IPS-20b (cell line): Measurements from ENCODE around the gene MSRB1.

Experiments
- H3K27ac ChIP-seq: one replicate; pipeline ENCODE4 v1.5.1; 2013; ENCODE audit warnings: low read length
- H3K27me3 ChIP-seq: 2 replicates; pipeline ENCODE4 v1.6.1; 2013; ENCODE audit warnings: mild to moderate bottlenecking, low read length, inconsistent platforms; ENCODE audit not compliant: insufficient read depth
- H3K36me3 ChIP-seq: 2 replicates; pipeline ENCODE4 v1.6.1; 2013; ENCODE audit warnings: low read depth, mild to moderate bottlenecking, inconsistent platforms, low read length, moderate library complexity; ENCODE audit not compliant: insufficient read depth
- H3K4me1 ChIP-seq: 2 replicates; pipeline ENCODE4 v1.6.1; 2013; ENCODE audit warnings: mild to moderate bottlenecking, control low read depth, inconsistent platforms, low read length, moderate library complexity; ENCODE audit not compliant: insufficient read depth
- H3K4me3 ChIP-seq: 2 replicates; pipeline ENCODE4 v1.5.1; 2013; ENCODE audit warnings: mild to moderate bottlenecking, low read length, inconsistent platforms
- H3K9ac ChIP-seq: 2 replicates; pipeline ENCODE4 v1.6.1; 2013; ENCODE audit warnings: low read depth, mild to moderate bottlenecking, inconsistent platforms, low read length, moderate library complexity
- H3K9me3 ChIP-seq: 2 replicates; pipeline ENCODE4 v1.6.1; 2013; ENCODE audit warnings: mild to moderate bottlenecking, low read depth, low read length, inconsistent platforms; ENCODE audit not compliant: insufficient read depth

The MSRB1 gene

GRCh38 chr16:1942810-1943726, at the start of gene MSRB1:
Gene MSRB1 (minus strand): TSS chr16:1943199. CDS start chr16:1943156, 43 bp downstream.
- Histone ChIP-seq H3K36me3 (peaks cover 17% of the 10 kb centered on the region; the same call in 1 of the 2 replicates), H3K4me1 (no peaks in the 10 kb centered on the region), H3K4me3 (peak within 1 kb of the TSS; percentile 87), H3K9ac (peak within 1 kb of the TSS; percentile 83), H3K9me3 (no peaks in the 10 kb centered on the region), H3K27me3 (no peaks in the 10 kb centered on the region; the same call in 1 of the 2 replicates), H3K27ac (no peak within 1 kb of the TSS)

DNA sequence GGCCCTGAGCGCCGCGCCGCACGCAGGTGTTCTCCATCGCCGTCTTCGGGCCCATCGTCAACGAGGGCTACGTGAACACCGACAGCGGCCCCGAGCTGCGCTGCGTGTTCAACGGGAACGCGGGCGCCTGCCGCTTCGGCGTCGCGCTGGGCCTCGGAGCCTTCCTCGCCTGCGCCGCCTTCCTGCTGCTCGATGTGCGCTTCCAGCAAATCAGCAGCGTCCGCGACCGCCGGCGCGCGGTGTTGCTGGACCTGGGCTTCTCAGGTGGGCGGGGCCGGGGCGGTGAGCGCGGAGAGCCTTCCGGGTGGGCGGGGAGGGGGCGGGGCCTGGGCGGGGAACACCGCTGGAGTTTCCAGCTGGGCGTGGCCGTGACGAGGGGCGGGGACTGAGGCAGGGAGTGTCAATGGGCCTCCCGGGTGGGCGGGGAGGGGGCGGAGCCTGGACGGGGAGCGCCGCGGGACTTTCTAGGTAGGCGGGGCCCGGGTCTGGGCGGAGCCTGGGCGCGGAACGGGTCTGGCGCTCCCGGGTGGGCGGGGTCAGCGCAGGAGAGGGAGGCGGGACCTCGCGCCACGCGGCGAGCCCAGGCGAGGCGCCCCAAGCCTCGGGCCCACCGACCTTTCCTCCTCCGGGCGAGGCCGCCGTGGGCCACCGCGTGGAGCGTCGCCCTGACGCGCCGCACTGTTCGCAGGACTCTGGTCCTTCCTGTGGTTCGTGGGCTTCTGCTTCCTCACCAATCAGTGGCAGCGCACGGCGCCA, 49.1 kb upstream of the MSRB1 start:
- H3K4me3 ChIP-seq = peak overlapping the region; percentile 80; the same call in 1 of the 2 replicates
- peaks cover 17% of the 10 kb centered on the region; the same call in 1 of the 2 replicates for H3K4me1 ChIP-seq
- H3K9me3 ChIP-seq = no peaks in the 10 kb centered on the region
- peak overlapping the region; percentile 59; the same call in 1 of the 2 replicates for H3K9ac ChIP-seq
- no peak overlapping the region for H3K27ac ChIP-seq
- peaks cover 44% of the 10 kb centered on the region for H3K27me3 ChIP-seq
- peaks cover 6% of the 10 kb centered on the region for H3K36me3 ChIP-seq

GRCh38 chr16:1991588-1991947, 48.6 kb upstream of the MSRB1 start:
- peak overlapping the region; percentile 80; the same call in 1 of the 2 replicates for H3K4me3 ChIP-seq
- peaks cover 5% of the 10 kb centered on the region for H3K36me3 ChIP-seq
- H3K27me3 ChIP-seq = peaks cover 44% of the 10 kb centered on the region
- peaks cover 17% of the 10 kb centered on the region; the same call in 1 of the 2 replicates for H3K4me1 ChIP-seq
- H3K27ac ChIP-seq = no peak overlapping the region
- no peak overlapping the region for H3K9ac ChIP-seq
- no peaks in the 10 kb centered on the region for H3K9me3 ChIP-seq

GRCh38 chr16:1991135-1991551, 48.1 kb upstream of the MSRB1 start:
- Histone ChIP-seq H3K9me3 (no peaks in the 10 kb centered on the region), H3K36me3 (peaks cover 10% of the 10 kb centered on the region), H3K27ac (no peak overlapping the region), H3K27me3 (peaks cover 44% of the 10 kb centered on the region), H3K4me3 (peak overlapping the region; percentile 80), H3K9ac (peak overlapping the region; percentile 68; the same call in 1 of the 2 replicates), H3K4me1 (peaks cover 17% of the 10 kb centered on the region; the same call in 1 of the 2 replicates)

DNA sequence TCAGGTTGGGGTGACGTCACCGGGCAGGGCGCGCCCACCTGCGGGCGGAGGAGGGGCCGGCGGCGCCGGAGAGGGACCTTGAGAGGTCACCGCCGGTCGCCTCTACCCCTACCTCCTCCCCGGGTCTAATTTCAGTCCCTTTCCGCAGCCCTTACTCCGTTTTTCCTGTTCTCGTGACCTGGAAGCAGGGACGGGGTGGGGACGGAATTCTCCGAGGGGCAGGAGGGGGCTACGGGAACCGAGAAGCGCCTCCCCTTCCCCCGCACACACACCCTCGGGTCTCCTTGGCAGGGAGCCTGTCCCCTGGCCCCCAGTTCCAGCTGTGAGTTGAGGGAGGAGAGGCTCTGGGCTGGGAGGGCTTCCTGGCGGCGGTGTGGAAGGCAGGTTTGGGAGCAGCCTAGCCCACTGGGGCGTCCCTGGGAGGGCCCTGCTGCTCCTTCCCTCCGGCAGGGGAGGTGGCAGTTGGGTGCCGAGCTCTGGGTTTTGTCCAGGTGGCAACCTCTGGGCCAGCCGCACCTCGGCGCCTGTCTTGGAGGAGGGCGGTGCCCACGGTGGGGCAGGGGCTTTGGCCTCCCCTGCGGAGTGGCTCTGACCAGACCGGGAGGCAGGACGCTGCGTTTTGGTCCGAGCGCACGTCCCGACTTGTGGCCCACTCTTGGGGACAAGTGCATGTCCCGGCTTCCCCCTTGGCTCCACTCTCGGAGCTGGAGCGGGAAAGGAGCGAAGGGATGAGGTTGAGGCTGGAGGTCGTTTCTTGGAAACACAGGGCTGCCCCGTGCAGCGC, 47.5 kb upstream of the MSRB1 start:
- peaks cover 17% of the 10 kb centered on the region; the same call in 1 of the 2 replicates for H3K4me1 ChIP-seq
- no peak overlapping the region for H3K27ac ChIP-seq
- peaks cover 44% of the 10 kb centered on the region for H3K27me3 ChIP-seq
- peak overlapping the region; percentile 80 for H3K4me3 ChIP-seq
- peak overlapping the region; percentile 68; the same call in 1 of the 2 replicates for H3K9ac ChIP-seq
- H3K36me3 ChIP-seq = peaks cover 16% of the 10 kb centered on the region
- H3K9me3 ChIP-seq = no peaks in the 10 kb centered on the region

GRCh38 chr16:1990101-1990350, 47.0 kb upstream of the MSRB1 start:
- H3K4me1 ChIP-seq = peaks cover 18% of the 10 kb centered on the region; the same call in 1 of the 2 replicates
- peaks cover 21% of the 10 kb centered on the region for H3K36me3 ChIP-seq
- peak overlapping the region; percentile 80; the same call in 1 of the 2 replicates for H3K4me3 ChIP-seq
- H3K9ac ChIP-seq = no peak overlapping the region
- H3K27ac ChIP-seq = no peak overlapping the region
- peaks cover 44% of the 10 kb centered on the region for H3K27me3 ChIP-seq
- no peaks in the 10 kb centered on the region for H3K9me3 ChIP-seq

DNA sequence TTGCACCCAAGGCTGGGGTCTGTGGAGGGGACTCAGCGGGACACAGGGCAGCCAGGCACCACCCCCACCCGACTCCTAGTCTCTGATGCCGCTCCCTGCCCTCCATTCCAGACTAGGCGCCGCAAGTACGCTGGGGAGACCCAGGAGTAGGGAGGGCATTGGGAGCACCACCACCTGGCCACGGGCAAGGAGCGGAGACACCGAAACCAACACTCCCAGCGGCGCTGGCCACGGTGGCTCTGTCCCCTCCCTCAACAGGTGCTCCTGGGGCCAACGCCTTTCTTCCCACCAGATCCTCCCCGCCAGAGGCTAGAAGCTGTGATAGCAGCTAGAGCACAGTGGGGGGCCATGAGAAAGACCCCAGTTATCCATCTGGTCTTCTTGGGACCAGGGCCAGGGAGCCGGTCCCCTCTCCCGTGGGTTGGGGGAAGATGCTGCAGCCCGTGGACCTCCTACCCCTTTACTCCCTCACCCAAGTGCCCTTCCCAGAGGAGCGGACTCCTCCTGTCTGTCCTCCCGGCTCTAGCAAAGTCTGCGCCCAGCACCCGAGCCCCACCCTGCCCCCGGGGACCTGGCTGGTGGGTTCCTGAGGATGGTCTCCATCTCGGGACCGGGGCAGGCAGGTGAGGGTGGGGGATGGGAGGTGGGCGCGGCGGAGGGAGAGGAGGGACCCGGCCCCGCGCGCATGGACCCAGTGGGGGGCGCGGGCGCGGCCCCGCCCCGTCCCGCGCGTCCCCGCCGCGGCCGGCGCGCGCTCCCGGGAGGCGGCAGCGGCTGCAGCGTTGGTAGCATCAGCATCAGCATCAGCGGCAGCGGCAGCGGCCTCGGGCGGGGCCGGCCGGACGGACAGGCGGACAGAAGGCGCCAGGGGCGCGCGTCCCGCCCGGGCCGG, 46.5 kb upstream of the MSRB1 start, which contains the start of gene SYNGR3:
TSS of gene SYNGR3 (plus strand) at position 762 of the 892 bp plus-strand sequence. CDS start 133 bp downstream, outside the sequence.
- Histone ChIP-seq H3K36me3 (peaks cover 22% of the 10 kb centered on the region), H3K9me3 (no peaks in the 10 kb centered on the region), H3K9ac (peak within 1 kb of the TSS; percentile 68; the same call in 1 of the 2 replicates), H3K27me3 (peaks cover 44% of the 10 kb centered on the region), H3K4me1 (peaks cover 21% of the 10 kb centered on the region; the same call in 1 of the 2 replicates), H3K4me3 (peak within 1 kb of the TSS; percentile 80), H3K27ac (no peak within 1 kb of the TSS)

GRCh38 chr16:1987198-1987597, 44.2 kb upstream of the MSRB1 start:
- H3K9ac ChIP-seq = no peak overlapping the region
- no peaks in the 10 kb centered on the region for H3K9me3 ChIP-seq
- H3K27me3 ChIP-seq = peaks cover 49% of the 10 kb centered on the region
- no peak overlapping the region for H3K4me3 ChIP-seq
- H3K4me1 ChIP-seq = peaks cover 21% of the 10 kb centered on the region; the same call in 1 of the 2 replicates
- no peak overlapping the region for H3K27ac ChIP-seq
- peaks cover 22% of the 10 kb centered on the region for H3K36me3 ChIP-seq

DNA sequence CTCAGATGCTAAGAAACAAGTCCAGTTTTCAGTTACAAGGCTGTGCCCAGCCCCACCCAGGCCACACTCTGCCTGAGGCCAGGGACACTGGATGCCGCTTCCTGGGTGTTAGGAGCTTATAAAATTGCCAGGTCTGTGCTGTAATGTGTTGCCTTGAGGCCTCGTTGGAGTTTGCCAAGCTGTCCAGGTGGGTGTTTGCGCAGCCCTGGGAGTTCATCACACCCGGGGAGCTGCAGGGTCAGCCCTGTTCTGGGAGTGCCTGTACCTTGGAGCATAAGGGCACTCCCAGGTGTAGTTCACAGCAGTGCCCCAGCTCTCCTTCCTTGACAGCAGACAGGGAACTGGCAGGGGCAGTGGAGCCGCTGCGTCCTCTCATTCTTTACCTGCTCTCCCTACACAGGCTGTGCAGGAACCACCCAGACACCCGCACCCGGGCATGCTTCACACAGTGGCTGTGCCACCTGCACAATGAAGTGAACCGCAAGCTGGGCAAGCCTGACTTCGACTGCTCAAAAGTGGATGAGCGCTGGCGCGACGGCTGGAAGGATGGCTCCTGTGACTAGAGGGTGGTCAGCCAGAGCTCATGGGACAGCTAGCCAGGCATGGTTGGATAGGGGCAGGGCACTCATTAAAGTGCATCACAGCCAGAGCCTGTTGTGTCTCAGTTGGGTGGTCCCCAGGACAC, 42.6 kb upstream of the MSRB1 start:
- peak overlapping the region; percentile 91; the same call in 1 of the 2 replicates for H3K4me3 ChIP-seq
- peaks cover 16% of the 10 kb centered on the region; the same call in 1 of the 2 replicates for H3K4me1 ChIP-seq
- H3K36me3 ChIP-seq = peaks cover 22% of the 10 kb centered on the region
- H3K27ac ChIP-seq = no peak overlapping the region
- H3K9me3 ChIP-seq = no peaks in the 10 kb centered on the region
- H3K9ac ChIP-seq = peak overlapping the region; percentile 90; the same call in 1 of the 2 replicates
- peaks cover 51% of the 10 kb centered on the region for H3K27me3 ChIP-seq
